ENCODE measurements around the gene POMGNT1. TPM values are rescaled to one million over a fixed set of nuclear protein-coding genes. Genes with fewer than 3 reads are reported as not detected.
A peak's percentile ranks its signal among the peaks of the same experiment; 100 is the strongest.
"Not testable (repeated sequence)": the region's sequence is repeated elsewhere in the genome, so short reads cannot be mapped to it uniquely, and the experiment has no call there.

POMGNT1 gene
- total RNA-seq, 1 donor from 2014 or later: 85.7 TPM

- intact Hi-C loops (cut with micrococcal nuclease): loop anchor here (1.0 kb wide), 3 partner anchors 25 to 186 kb away; partner anchors contain the start of gene POMGNT1
- Mint-ChIP-seq H3K27ac (no peak overlapping the region), H3K4me3 (no peak overlapping the region), H3K9me3 (no peaks in the 10 kb centered on the region), H3K36me3 (ENCODE audit: low read depth) (no peaks in the 10 kb centered on the region), H3K27me3 (ENCODE audit: insufficient read depth) (peaks cover 3% of the 10 kb centered on the region), H3K4me1 (ENCODE audit: low read depth) (no peaks in the 10 kb centered on the region)
- DNase-seq (ENCODE audit: low spot score): peak; percentile 34
Measured at GRCh38 chr1:46223472-46223943, 25.3 kb upstream of the POMGNT1 start.

- H3K9me3 Mint-ChIP-seq; DNase-seq (ENCODE audit: low spot score); H3K4me1 Mint-ChIP-seq (ENCODE audit: low read depth); H3K27ac Mint-ChIP-seq; H3K36me3 Mint-ChIP-seq (ENCODE audit: low read depth); H3K27me3 Mint-ChIP-seq (ENCODE audit: insufficient read depth); H3K4me3 Mint-ChIP-seq: not testable (repeated sequence)
- intact Hi-C loops (cut with micrococcal nuclease): loop anchor here (1.0 kb wide), 3 partner anchors 25 to 186 kb away; partner anchors contain the start of gene POMGNT1
Measured at GRCh38 chr1:46223055-46223454, 24.8 kb upstream of the POMGNT1 start.

- no peak for DNase-seq (ENCODE audit: low spot score)
- no peaks in the 10 kb centered on the region for H3K4me1 Mint-ChIP-seq (ENCODE audit: low read depth)
- intact Hi-C loops (cut with micrococcal nuclease): no loop called here
- no peak overlapping the region for H3K4me3 Mint-ChIP-seq
- no peak overlapping the region for H3K27ac Mint-ChIP-seq
- H3K27me3 Mint-ChIP-seq (ENCODE audit: insufficient read depth): peaks cover 4% of the 10 kb centered on the region
- no peaks in the 10 kb centered on the region for H3K9me3 Mint-ChIP-seq
- no peaks in the 10 kb centered on the region for H3K36me3 Mint-ChIP-seq (ENCODE audit: low read depth)
Measured at GRCh38 chr1:46221749-46222148, 23.5 kb upstream of the POMGNT1 start.

GRCh38 chr1:46220808-46221207 lies 22.6 kb upstream of the POMGNT1 start:
- Mint-ChIP-seq H3K27me3 (ENCODE audit: insufficient read depth) (peaks cover 4% of the 10 kb centered on the region), H3K9me3 (no peaks in the 10 kb centered on the region), H3K4me3 (no peak overlapping the region), H3K4me1 (ENCODE audit: low read depth) (no peaks in the 10 kb centered on the region), H3K27ac (no peak overlapping the region), H3K36me3 (ENCODE audit: low read depth) (no peaks in the 10 kb centered on the region)
- DNase-seq (ENCODE audit: low spot score): no peak
- intact Hi-C loops (cut with micrococcal nuclease): no loop called here

- H3K9me3 Mint-ChIP-seq: no peaks in the 10 kb centered on the region
- H3K36me3 Mint-ChIP-seq (ENCODE audit: low read depth): no peaks in the 10 kb centered on the region
- H3K4me3 Mint-ChIP-seq: no peak overlapping the region
- H3K4me1 Mint-ChIP-seq (ENCODE audit: low read depth): no peaks in the 10 kb centered on the region
- H3K27me3 Mint-ChIP-seq (ENCODE audit: insufficient read depth): peaks cover 4% of the 10 kb centered on the region
- H3K27ac Mint-ChIP-seq: no peak overlapping the region
- no peak for DNase-seq (ENCODE audit: low spot score)
- intact Hi-C loops (cut with micrococcal nuclease): no loop called here
Measured at GRCh38 chr1:46219551-46220520, 21.6 kb upstream of the POMGNT1 start.

- peaks cover 4% of the 10 kb centered on the region for H3K27me3 Mint-ChIP-seq (ENCODE audit: insufficient read depth)
- no peaks in the 10 kb centered on the region for H3K36me3 Mint-ChIP-seq (ENCODE audit: low read depth)
- no peaks in the 10 kb centered on the region for H3K9me3 Mint-ChIP-seq
- intact Hi-C loops (cut with micrococcal nuclease): no loop called here
- H3K4me3 Mint-ChIP-seq: no peak overlapping the region
- no peaks in the 10 kb centered on the region for H3K4me1 Mint-ChIP-seq (ENCODE audit: low read depth)
- no peak for DNase-seq (ENCODE audit: low spot score)
- H3K27ac Mint-ChIP-seq: no peak overlapping the region
Measured at GRCh38 chr1:46218443-46218842, 20.2 kb upstream of the POMGNT1 start.

GRCh38 chr1:46215504-46215903 lies 17.3 kb upstream of the POMGNT1 start:
- H3K4me3 Mint-ChIP-seq: no peak overlapping the region
- peaks cover 2% of the 10 kb centered on the region for H3K27me3 Mint-ChIP-seq (ENCODE audit: insufficient read depth)
- no peak for DNase-seq (ENCODE audit: low spot score)
- H3K9me3 Mint-ChIP-seq: no peaks in the 10 kb centered on the region
- intact Hi-C loops (cut with micrococcal nuclease): no loop called here
- no peaks in the 10 kb centered on the region for H3K36me3 Mint-ChIP-seq (ENCODE audit: low read depth)
- no peak overlapping the region for H3K27ac Mint-ChIP-seq
- no peaks in the 10 kb centered on the region for H3K4me1 Mint-ChIP-seq (ENCODE audit: low read depth)

- intact Hi-C loops (cut with micrococcal nuclease): no loop called here
- Mint-ChIP-seq H3K27ac (no peak overlapping the region), H3K36me3 (ENCODE audit: low read depth) (no peaks in the 10 kb centered on the region), H3K9me3 (no peaks in the 10 kb centered on the region), H3K4me3 (no peak overlapping the region), H3K27me3 (ENCODE audit: insufficient read depth) (no peaks in the 10 kb centered on the region), H3K4me1 (ENCODE audit: low read depth) (no peaks in the 10 kb centered on the region)
- no peak for DNase-seq (ENCODE audit: low spot score)
Measured at GRCh38 chr1:46211051-46211450, 12.8 kb upstream of the POMGNT1 start.

GRCh38 chr1:46210561-46210960 lies 12.3 kb upstream of the POMGNT1 start:
- intact Hi-C loops (cut with micrococcal nuclease): no loop called here
- no peaks in the 10 kb centered on the region for H3K9me3 Mint-ChIP-seq
- no peak overlapping the region for H3K27ac Mint-ChIP-seq
- no peak overlapping the region for H3K4me3 Mint-ChIP-seq
- no peaks in the 10 kb centered on the region for H3K36me3 Mint-ChIP-seq (ENCODE audit: low read depth)
- no peaks in the 10 kb centered on the region for H3K27me3 Mint-ChIP-seq (ENCODE audit: insufficient read depth)
- no peak for DNase-seq (ENCODE audit: low spot score)
- no peaks in the 10 kb centered on the region for H3K4me1 Mint-ChIP-seq (ENCODE audit: low read depth)

GRCh38 chr1:46206399-46206798 lies 8.2 kb upstream of the POMGNT1 start:
- Mint-ChIP-seq H3K9me3 (no peaks in the 10 kb centered on the region), H3K27me3 (ENCODE audit: insufficient read depth) (no peaks in the 10 kb centered on the region), H3K36me3 (ENCODE audit: low read depth) (peaks cover 2% of the 10 kb centered on the region), H3K27ac (no peak overlapping the region), H3K4me3 (no peak overlapping the region), H3K4me1 (ENCODE audit: low read depth) (peaks cover 6% of the 10 kb centered on the region)
- intact Hi-C loops (cut with micrococcal nuclease): no loop called here
- no peak for DNase-seq (ENCODE audit: low spot score)

- no peak overlapping the region for H3K4me3 Mint-ChIP-seq
- H3K27ac Mint-ChIP-seq: no peak overlapping the region
- H3K9me3 Mint-ChIP-seq: no peaks in the 10 kb centered on the region
- intact Hi-C loops (cut with micrococcal nuclease): no loop called here
- DNase-seq (ENCODE audit: low spot score): no peak
- H3K4me1 Mint-ChIP-seq (ENCODE audit: low read depth): peaks cover 6% of the 10 kb centered on the region
- no peaks in the 10 kb centered on the region for H3K27me3 Mint-ChIP-seq (ENCODE audit: insufficient read depth)
- H3K36me3 Mint-ChIP-seq (ENCODE audit: low read depth): peaks cover 2% of the 10 kb centered on the region
Measured at GRCh38 chr1:46205791-46206190, 7.6 kb upstream of the POMGNT1 start.

- no peaks in the 10 kb centered on the region for H3K27me3 Mint-ChIP-seq (ENCODE audit: insufficient read depth)
- H3K4me3 Mint-ChIP-seq: no peak overlapping the region
- peaks cover 11% of the 10 kb centered on the region for H3K4me1 Mint-ChIP-seq (ENCODE audit: low read depth)
- H3K9me3 Mint-ChIP-seq: no peaks in the 10 kb centered on the region
- intact Hi-C loops (cut with micrococcal nuclease): no loop called here
- H3K27ac Mint-ChIP-seq: no peak overlapping the region
- H3K36me3 Mint-ChIP-seq (ENCODE audit: low read depth): peaks cover 2% of the 10 kb centered on the region
- DNase-seq (ENCODE audit: low spot score): no peak
Measured at GRCh38 chr1:46205141-46205540, 6.9 kb upstream of the POMGNT1 start.

GRCh38 chr1:46204406-46204742 lies 6.1 kb upstream of the POMGNT1 start:
- Mint-ChIP-seq H3K27me3 (ENCODE audit: insufficient read depth) (no peaks in the 10 kb centered on the region), H3K9me3 (no peaks in the 10 kb centered on the region), H3K36me3 (ENCODE audit: low read depth) (peaks cover 2% of the 10 kb centered on the region), H3K4me1 (ENCODE audit: low read depth) (peaks cover 14% of the 10 kb centered on the region), H3K4me3 (no peak overlapping the region), H3K27ac (no peak overlapping the region)
- intact Hi-C loops (cut with micrococcal nuclease): no loop called here
- DNase-seq (ENCODE audit: low spot score): no peak
